Effector memory CD8-positive, alpha-beta T cell (primary cell): ENCODE data around the gene CALML4.
"Not testable (repeated sequence)": the region's sequence is repeated elsewhere in the genome, so short reads cannot be mapped to it uniquely, and the experiment has no call there.

Source experiments
- ATAC-seq: fragments of 150-1000 bp; cut with Tn5 transposase; replicated peaks from 2 replicates; pipeline ENCODE4 v1.10.0; 2021; ENCODE audit warnings: mild to moderate bottlenecking, moderate library complexity
- DNase-seq, 3 experiments: peaks; one replicate each; pipeline ENCODE4 v3.0.0; 2021
- H3K27ac Mint-ChIP-seq, 2 donors: one replicate each; pipeline ENCODE4 v1.8.0; 2022; ENCODE audit warnings: mild to moderate bottlenecking in 2 of 2, mixed read lengths in 2 of 2, moderate library complexity in 2 of 2
- H3K27me3 Mint-ChIP-seq, 2 donors: one replicate each; pipeline ENCODE4 v1.8.0; 2022; ENCODE audit warnings: mixed read lengths in 2 of 2
- H3K36me3 Mint-ChIP-seq: one replicate; pipeline ENCODE4 v1.8.0; 2022; ENCODE audit warnings: mild to moderate bottlenecking, moderate library complexity, mixed read lengths; ENCODE audit not compliant: insufficient read depth
- H3K4me1 Mint-ChIP-seq, 2 donors: one replicate each; pipeline ENCODE4 v1.8.0; 2022; ENCODE audit warnings: low read depth in 2 of 2, mixed read lengths in 2 of 2
- H3K4me3 Mint-ChIP-seq, 2 donors: one replicate each; pipeline ENCODE4 v1.8.0; 2022; ENCODE audit warnings: mild to moderate bottlenecking in 2 of 2, mixed read lengths in 2 of 2, moderate library complexity in 2 of 2
- H3K9me3 Mint-ChIP-seq, 2 donors: one replicate each; pipeline ENCODE4 v1.8.0; 2022; ENCODE audit warnings: mixed read lengths in 2 of 2
- total RNA-seq, 9 experiments: gene quantifications; one replicate each; lab custom pipeline; 2026; lab: John Stamatoyannopoulos, UW

CALML4 gene
- total RNA-seq: 0 to 0.79 (median 0.42) reads per million in 9 experiments

GRCh38 chr15:68204776-68205557 is at the start of gene CALML4:
Gene CALML4 (minus strand): TSS chr15:68205332. CDS start chr15:68205247, 85 bp downstream.
- peaks cover 4% of the 10 kb centered on the region for H3K36me3 Mint-ChIP-seq
- H3K27ac Mint-ChIP-seq: peak within 1 kb of the TSS in 1 of 2 donors; percentile 44
- peak within 1 kb of the TSS in 1 of 2 donors; percentile 54 for H3K4me3 Mint-ChIP-seq
- no peaks in the 10 kb centered on the region for H3K27me3 Mint-ChIP-seq
- peaks cover 3 to 25% of the 10 kb centered on the region in 2 donors for H3K4me1 Mint-ChIP-seq
- H3K9me3 Mint-ChIP-seq: no peaks in the 10 kb centered on the region
- DNase-seq (no peak), ATAC-seq (no peak)

DNA sequence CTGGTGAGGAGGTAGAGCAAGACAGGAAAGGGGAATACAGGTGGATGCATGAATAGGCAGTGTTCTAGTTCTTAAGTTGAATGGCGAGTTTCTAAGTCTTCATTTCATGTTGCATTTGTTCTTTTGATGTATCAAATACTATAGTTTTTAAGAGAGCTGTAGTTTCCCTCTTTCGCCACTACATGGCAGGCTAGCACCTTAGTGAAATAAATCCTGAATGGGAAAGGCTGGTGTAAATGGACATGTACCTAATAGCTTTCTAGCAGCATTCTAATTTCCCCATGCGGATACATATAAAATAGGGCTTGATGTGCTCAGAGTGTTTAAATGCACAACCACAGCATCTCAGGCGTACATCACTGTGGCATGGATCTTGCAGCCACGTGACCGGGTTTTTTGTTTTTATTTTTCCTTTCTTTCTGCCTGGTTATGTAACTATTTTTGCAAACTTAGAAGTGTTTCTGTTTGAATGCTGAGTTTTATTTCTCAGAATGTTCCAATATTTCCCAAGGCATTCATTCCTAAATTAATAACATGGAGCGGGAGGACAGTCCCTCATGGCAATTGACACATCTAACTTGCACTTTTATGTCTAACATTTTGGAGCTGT is 47.9 kb upstream of the CALML4 start:
- H3K27ac Mint-ChIP-seq: no peak overlapping the region
- no peak overlapping the region for H3K4me3 Mint-ChIP-seq
- DNase-seq (peak; percentile 27 to 38 (median 35)), ATAC-seq (peak; percentile 73)
- H3K9me3 Mint-ChIP-seq: no peaks in the 10 kb centered on the region
- peaks cover 3% of the 10 kb centered on the region for H3K36me3 Mint-ChIP-seq
- peaks cover 24 to 46% of the 10 kb centered on the region in 2 donors for H3K27me3 Mint-ChIP-seq
- no peaks in the 10 kb centered on the region for H3K4me1 Mint-ChIP-seq

- no peak for DNase-seq
- H3K27ac Mint-ChIP-seq: no peak overlapping the region
- no peak overlapping the region for H3K4me3 Mint-ChIP-seq
- no peaks in the 10 kb centered on the region for H3K36me3 Mint-ChIP-seq
- peaks cover 15 to 32% of the 10 kb centered on the region in 2 donors for H3K27me3 Mint-ChIP-seq
- H3K4me1 Mint-ChIP-seq: no peaks in the 10 kb centered on the region
- H3K9me3 Mint-ChIP-seq: no peaks in the 10 kb centered on the region
- ATAC-seq: no peak
Observed at GRCh38 chr15:68249058-68249713, 44.1 kb upstream of the CALML4 start.

- DNase-seq (no peak), ATAC-seq (no peak)
- Mint-ChIP-seq H3K4me3 (no peak overlapping the region), H3K27me3 (peaks cover 14 to 36% of the 10 kb centered on the region in 2 donors), H3K27ac (no peak overlapping the region), H3K36me3 (no peaks in the 10 kb centered on the region), H3K9me3 (no peaks in the 10 kb centered on the region), H3K4me1 (no peaks in the 10 kb centered on the region)
Observed at GRCh38 chr15:68244235-68244634, 39.1 kb upstream of the CALML4 start.

DNA sequence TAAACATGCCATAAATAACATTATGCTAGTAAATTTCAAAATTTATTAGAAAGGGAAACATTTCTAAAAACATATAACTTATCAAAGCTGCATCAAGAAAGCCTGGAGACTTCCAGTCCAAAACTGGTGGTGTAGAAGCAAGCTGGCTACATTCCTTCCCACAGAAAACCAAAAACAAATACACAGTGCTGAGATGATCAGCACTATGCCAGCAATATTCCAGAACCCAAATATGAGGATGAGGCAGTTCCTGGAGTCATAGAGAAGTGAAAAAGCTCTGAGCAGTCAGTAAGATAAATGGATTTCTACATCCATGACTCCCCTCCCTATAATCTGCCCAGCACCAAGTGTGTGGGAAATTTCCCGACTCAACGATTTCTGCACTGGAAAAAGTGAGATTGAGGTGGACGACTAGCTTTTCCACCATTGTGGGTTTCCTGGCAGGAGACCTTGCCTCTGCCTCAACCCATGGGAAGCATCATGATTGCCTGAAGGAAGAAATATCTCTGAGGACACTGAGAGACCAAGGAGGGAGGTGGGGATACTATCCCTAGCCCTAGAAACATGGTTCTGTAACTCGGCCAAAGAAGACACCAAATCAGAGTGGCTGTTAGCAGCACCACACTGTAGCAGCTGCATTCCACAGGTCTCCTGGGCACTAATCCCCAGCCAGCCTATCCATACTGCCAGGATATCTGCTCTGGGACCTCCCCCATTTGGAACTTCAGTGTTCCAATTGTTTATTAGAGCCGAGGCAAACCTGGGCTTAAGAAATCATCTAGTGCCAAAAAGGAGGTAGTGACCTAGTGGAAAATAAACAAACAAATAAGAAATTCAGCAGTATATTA is 36.2 kb upstream of the CALML4 start:
- DNase-seq (no peak), ATAC-seq (no peak)
- Mint-ChIP-seq H3K27ac (no peak overlapping the region), H3K27me3 (peaks cover 10 to 15% of the 10 kb centered on the region in 2 donors), H3K36me3 (no peaks in the 10 kb centered on the region), H3K4me3 (no peak overlapping the region), H3K9me3 (no peaks in the 10 kb centered on the region), H3K4me1 (no peaks in the 10 kb centered on the region)

GRCh38 chr15:68239025-68239424 is 33.9 kb upstream of the CALML4 start:
- DNase-seq: no peak
- H3K27ac Mint-ChIP-seq: no peak overlapping the region
- no peaks in the 10 kb centered on the region for H3K36me3 Mint-ChIP-seq
- peaks cover 20 to 26% of the 10 kb centered on the region in 2 donors for H3K27me3 Mint-ChIP-seq
- no peak overlapping the region for H3K4me3 Mint-ChIP-seq
- H3K4me1 Mint-ChIP-seq: no peaks in the 10 kb centered on the region
- ATAC-seq: no peak
- no peaks in the 10 kb centered on the region for H3K9me3 Mint-ChIP-seq

DNA sequence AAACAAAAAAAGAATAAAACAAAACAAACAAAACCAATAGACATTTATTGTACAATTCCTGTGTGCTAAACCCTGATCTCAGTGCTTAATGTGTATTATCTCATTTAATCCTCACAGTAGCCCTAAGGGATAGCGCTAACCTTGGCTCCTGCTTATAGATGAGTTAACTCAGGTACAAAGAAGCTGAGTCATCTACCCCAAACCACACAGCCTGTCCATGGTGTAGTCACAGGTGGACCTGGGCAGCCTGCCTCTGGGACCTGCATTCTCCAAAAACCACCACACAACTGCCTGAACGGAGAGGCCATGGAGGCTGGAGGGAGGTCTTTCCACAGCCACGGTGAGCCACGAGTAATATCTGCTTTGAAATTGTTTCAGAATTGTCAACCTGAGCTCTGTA is 29.9 kb upstream of the CALML4 start:
- H3K9me3 Mint-ChIP-seq: no peaks in the 10 kb centered on the region
- DNase-seq (no peak), ATAC-seq (no peak)
- peaks cover 2 to 3% of the 10 kb centered on the region in 2 donors for H3K4me1 Mint-ChIP-seq
- peaks cover 21 to 34% of the 10 kb centered on the region in 2 donors for H3K27me3 Mint-ChIP-seq
- peaks cover 3% of the 10 kb centered on the region for H3K36me3 Mint-ChIP-seq
- H3K4me3 Mint-ChIP-seq: no peak overlapping the region
- H3K27ac Mint-ChIP-seq: no peak overlapping the region

DNA sequence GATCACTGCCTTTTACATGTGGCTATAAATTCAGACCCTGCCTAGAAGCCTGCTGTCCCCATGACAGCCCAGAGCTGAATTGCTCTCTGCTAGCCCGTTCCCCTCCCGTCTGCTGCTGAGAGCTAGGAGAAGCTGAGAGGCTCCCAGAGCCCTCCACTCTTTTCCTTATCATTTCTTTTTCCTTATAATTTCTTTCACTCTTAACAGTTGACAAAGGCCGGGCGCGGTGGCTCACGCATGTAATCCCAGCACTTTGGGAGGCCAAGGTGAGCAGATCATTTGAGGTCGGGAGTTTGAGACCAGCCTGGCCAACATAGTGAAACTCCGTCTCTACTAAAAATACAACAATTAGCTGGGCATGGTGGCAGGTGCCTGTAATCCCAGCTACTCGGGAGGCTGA is 29.4 kb upstream of the CALML4 start:
- H3K36me3 Mint-ChIP-seq, H3K9me3 Mint-ChIP-seq, H3K4me3 Mint-ChIP-seq, DNase-seq, ATAC-seq, H3K4me1 Mint-ChIP-seq, H3K27ac Mint-ChIP-seq: not testable (repeated sequence)
- H3K27me3 Mint-ChIP-seq: peaks cover 21 to 34% of the 10 kb centered on the region in 2 donors

- no peak for DNase-seq
- Mint-ChIP-seq H3K27me3 (peaks cover 21 to 34% of the 10 kb centered on the region in 2 donors), H3K27ac (no peak overlapping the region), H3K4me3 (no peak overlapping the region), H3K4me1 (peaks cover 5 to 6% of the 10 kb centered on the region in 2 donors), H3K9me3 (no peaks in the 10 kb centered on the region), H3K36me3 (peaks cover 6% of the 10 kb centered on the region)
- ATAC-seq: no peak
Observed at GRCh38 chr15:68234060-68234459, 28.9 kb upstream of the CALML4 start.

DNA sequence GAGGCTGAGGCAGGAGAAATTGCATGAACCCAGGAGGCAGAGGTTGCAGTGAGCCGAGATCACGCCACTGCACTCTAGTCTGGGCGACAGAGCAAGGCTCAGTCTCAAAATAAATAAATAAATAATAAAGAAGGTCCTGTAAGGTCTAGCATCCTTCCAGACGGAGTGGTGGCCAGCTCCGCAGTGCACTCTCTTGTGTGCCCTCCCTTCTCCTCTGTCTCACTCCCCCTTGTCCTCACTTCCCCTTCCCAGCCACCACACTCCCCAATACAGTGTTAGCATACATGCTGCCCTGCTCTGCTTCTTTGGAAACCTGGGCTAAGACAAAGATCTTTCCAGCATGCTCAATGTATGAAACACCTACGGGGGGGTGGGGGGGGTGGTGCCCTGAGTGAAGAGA is 27.8 kb upstream of the CALML4 start:
- ATAC-seq (no peak), DNase-seq (no peak)
- Mint-ChIP-seq H3K27me3 (peaks cover 21 to 27% of the 10 kb centered on the region in 2 donors), H3K36me3 (peaks cover 6% of the 10 kb centered on the region), H3K4me1 (peaks cover 15 to 16% of the 10 kb centered on the region in 2 donors), H3K9me3 (no peaks in the 10 kb centered on the region), H3K4me3 (no peak overlapping the region), H3K27ac (no peak overlapping the region)

GRCh38 chr15:68232449-68232848 is 27.3 kb upstream of the CALML4 start:
- no peak overlapping the region for H3K27ac Mint-ChIP-seq
- DNase-seq: no peak
- peaks cover 6% of the 10 kb centered on the region for H3K36me3 Mint-ChIP-seq
- ATAC-seq: no peak
- peaks cover 16 to 19% of the 10 kb centered on the region in 2 donors for H3K4me1 Mint-ChIP-seq
- H3K9me3 Mint-ChIP-seq: no peaks in the 10 kb centered on the region
- peaks cover 21 to 24% of the 10 kb centered on the region in 2 donors for H3K27me3 Mint-ChIP-seq
- H3K4me3 Mint-ChIP-seq: no peak overlapping the region

DNA sequence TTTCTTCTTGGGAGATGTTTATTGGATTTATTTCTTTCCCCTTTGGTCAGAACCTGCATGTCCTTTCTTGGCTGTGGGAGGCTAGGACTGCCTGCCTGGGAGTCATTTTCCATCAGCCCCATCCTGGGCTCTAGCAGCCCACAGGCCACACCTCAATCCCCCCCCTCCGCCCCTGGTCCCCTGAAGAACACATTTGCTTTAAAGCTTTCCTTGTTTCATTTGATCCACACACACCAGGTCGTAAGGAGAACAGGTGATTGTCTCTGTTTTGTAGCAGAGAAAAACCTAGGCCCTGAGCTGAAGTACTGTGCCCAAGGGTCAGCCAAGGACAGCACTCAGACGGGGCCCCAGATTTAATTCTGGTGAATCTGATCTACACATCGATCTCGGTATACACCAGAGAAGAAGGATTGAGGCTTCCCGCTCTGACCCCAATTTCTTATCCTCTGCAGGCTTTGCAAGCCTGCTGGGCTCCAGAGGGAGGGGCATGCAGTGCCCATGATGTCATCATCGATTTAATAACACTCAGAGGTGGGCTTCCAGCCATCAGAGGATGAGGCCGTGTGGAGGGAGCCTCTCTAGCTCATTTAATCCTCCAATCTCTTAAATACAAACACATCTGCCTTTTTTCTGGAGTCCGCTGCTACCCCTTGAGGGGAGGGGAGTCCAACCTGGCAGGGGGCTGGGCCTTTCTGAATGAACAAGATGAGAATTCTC is 26.1 kb upstream of the CALML4 start:
- no peak for DNase-seq
- no peak for ATAC-seq
- Mint-ChIP-seq H3K4me3 (peak overlapping the region in 1 of 2 donors; percentile 61), H3K36me3 (peaks cover 6% of the 10 kb centered on the region), H3K4me1 (peaks cover 16 to 20% of the 10 kb centered on the region in 2 donors), H3K9me3 (no peaks in the 10 kb centered on the region), H3K27me3 (peaks cover 18 to 21% of the 10 kb centered on the region in 2 donors), H3K27ac (peak overlapping the region in 1 of 2 donors; percentile 4)
